Activated CD8-positive, alpha-beta memory T cell treated with anti-CD3 and anti-CD28 coated beads for 4 hours (primary cell): ENCODE data around the gene CNOT9.

Experiments used
- DNase-seq, 2 donors: peaks; one replicate each; pipeline ENCODE4 v3.0.0-alpha.2; 2020; ENCODE audit warnings: low read depth in 2 of 2

Gene CNOT9

DNA sequence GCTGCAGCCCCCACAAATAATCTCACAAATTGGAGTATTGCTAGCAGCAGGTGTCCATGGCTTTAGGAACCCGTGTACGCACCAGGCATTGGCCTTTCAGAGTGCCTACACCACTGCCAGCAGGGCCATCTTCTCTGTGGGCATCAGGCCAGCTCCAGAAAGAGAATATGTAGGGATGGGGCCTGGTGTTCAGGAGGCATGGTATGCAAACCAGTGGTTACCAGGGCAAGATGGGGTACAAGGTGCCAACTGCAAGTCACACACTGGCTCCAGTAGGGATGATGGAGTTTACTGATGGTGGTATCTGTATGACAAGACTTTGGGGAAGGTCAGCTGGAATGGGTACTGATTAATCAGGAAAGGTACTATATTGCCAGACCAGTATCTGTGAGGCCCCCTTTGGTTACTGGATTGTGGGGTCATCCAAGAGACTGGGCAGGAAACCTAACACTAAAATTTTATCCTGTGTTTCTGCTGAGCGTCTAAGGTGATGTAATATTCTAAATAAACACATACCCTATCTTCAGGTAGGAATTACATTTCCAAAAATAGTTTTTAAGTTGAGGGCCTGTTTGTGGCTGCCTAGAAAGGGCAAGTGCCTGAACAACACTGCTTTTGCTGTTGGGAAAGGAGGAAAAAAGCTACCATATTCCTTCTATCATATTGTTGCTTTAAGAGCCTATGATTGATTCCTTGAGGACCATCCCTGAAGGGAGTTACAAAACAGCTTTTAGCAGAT is 9.0 kb downstream of the CNOT9 start:
- no peak for DNase-seq

DNA sequence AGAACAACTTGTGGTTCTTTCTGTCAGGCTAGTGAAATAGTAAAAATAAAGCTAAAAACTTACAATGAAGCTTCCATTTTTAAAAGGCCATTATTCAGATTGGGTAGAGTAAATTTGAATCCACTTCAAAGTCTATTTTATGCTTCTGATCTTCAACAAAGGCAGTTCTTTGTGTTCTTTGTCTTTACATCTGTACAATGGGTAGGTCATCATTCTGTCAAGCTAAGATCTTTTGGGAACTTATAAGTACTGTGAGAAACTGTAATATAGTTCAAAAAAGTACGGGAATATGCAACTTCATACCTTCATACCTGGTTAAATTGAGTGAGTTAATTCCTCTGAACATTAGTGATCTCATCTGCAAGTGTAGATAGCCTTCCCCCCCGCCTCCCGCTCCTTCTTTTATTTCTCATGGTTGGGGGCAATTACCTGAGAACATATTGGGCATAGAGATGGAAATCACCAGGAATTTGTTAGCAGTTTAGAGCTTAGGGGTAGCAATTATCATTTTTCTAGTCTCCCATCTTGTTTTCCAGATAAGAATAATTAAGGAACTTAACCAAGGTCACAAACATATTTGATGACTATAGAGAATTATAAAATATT is 9.7 kb downstream of the CNOT9 start:
- DNase-seq: no peak

DNA sequence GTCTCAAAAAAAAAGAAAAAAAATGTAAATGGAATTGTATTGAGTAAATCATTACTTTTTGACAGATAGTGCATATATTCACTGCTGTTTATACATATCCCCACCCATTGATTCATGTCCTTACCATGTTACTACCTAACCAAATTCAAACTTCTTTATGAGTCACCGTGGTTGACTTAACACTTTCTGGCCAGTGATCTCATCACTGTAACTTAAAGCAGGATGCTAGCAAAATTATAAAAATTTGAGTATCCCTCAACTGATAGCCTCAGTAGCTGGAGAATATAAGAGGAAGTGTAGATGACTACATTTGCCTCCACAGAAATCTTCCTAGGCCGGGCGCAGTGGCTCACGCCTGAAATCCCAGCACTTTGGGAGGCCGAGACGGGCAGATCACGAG is 13.4 kb downstream of the CNOT9 start:
- DNase-seq: no peak

DNA sequence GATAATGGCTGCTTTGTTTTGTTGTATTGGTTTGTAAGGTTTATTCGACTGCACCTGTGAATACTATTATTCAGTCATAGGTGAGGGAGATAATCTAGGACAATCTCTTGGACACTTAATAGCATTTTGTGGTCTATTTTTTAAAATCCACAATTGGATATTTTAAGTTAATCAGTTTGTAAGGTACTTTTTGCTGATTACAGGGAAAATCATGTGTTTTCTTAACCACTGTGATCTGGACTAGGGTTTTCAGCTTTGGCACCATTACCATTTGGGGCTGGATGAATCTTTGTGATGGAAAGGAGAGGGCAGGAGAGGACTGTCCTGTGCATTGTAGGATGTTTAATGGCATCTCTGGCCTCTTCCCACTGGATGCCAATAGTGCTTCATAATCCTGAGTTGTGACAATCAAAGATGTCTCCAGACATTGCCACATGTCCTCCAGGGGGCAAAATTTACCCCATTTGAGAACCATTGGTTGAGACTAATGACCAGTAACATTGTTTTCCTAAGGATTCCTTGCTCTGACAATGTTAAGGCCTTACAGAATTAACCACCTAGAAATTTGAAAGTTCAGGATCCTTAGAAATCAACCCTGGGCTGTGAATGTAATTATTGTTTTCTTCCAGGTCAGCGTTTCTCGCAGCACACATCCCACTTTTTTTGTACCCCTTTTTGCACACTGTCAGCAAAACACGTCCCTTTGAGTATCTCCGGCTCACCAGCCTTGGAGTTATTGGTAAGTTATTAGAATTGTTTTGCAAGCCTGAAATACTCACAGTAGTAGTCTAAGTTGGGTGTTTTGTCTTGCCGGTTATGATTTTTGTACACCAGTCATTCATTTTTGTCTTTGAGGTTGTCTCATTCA is 15.6 kb downstream of the CNOT9 start:
- no peak for DNase-seq

DNA sequence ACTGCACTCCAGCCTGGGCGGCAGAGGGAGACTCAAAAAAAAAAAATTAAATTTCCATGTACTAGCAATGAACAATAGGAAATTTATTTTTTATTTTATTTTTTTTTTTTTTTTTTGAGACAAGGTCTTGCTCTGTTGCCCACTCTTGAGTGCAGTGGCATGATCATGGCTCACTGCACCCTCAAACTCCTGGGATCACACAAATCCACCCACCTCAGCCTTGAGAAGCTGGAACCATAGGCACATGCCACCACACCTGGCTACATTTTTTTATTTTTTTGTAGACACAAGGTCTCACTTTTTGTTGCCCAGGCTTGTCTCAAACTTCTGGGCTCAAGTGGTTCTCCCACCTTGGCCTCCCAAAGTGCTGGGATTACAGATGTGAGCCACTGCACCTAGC is 16.9 kb downstream of the CNOT9 start:
- no peak for DNase-seq

- DNase-seq: no peak
Observed at GRCh38 chr2:218605432-218605831, 36.8 kb downstream of the CNOT9 start.

DNA sequence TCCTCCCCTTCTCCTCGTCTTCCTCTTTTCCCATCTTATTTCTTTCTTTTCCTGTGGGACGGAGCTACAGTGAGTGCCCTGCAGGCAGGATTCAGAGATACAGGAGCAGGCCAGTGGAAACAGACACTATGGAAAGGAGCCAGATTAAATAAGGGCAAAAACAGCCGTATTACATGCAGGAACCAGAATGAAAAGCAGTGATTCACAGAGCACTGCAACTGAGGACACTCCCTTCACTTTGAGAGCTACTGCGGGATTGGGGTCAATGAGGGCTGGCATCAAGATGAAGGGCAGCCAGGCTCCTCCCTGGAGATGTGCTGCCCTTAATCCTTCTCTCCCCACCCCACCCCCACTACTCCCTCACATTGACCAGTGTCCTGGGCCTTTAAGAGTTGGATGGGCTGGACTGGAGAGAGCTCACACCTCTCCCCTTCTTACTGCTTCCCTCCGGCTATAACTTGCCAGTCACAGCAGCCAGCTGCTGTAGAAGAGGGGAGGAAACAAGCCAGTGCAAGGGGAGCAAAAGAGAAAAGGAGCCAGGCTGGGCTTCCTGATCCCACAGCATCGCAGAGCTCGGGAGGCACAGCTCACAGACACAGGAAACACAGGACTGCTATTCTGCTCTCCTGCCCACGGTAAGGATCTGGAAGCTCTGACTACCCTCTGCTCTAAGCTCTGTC is 38.9 kb downstream of the CNOT9 start, which contains the start of gene PLCD4:
TSS of gene PLCD4 (plus strand) at position 464 of the 680 bp plus-strand sequence. CDS start 7,841 bp downstream, outside the sequence.
- no peak for DNase-seq

DNA sequence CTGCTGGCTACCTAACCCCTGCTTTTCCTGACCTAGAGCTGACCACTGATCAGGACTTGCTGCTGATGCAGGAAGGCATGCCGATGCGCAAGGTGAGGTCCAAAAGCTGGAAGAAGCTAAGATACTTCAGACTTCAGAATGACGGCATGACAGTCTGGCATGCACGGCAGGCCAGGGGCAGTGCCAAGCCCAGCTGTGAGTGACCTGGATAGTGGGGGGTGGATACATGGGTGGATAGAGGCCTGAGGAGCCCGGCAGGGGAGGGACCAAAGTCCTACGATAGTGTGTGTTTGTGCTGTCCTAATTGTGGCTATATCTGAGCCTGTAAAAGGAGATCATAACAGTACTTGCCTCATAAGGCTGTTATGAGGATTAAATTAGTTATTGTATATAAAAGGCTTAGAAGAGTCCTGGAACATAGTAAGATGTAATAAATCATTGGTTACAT is 47.3 kb downstream of the CNOT9 start:
- no peak for DNase-seq

DNA sequence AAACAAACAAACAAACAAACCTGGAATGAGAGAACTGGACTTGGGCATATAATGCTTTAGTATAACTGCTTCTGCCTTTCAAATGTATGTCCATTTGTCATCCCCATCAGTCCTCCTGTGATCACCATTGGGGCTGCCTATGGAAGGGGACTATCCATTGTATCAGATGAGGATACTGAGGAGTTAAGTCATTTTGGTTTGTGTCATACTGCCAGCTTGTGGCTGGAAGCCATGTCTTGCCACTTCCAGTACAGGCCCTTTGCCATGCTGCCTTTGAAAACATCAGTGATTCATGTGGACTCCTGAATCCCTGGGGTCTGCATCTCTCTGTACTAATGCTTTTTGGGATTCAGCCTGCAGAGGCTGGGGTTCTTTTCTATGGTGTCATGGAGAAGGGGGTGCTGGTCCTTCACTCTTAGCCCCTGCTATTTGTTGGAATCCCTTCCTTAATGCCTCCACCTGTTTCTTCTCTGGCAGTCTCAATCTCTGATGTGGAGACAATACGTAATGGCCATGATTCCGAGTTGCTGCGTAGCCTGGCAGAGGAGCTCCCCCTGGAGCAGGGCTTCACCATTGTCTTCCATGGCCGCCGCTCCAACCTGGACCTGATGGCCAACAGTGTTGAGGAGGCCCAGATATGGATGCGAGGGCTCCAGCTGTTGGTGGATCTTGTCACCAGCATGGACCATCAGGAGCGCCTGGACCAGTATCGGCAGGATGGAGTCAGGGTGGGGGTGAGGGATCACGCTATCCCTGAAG is 49.6 kb downstream of the CNOT9 start:
- DNase-seq: no peak

GRCh38 chr2:218621007-218621406 is 52.4 kb downstream of the CNOT9 start:
- no peak for DNase-seq

DNA sequence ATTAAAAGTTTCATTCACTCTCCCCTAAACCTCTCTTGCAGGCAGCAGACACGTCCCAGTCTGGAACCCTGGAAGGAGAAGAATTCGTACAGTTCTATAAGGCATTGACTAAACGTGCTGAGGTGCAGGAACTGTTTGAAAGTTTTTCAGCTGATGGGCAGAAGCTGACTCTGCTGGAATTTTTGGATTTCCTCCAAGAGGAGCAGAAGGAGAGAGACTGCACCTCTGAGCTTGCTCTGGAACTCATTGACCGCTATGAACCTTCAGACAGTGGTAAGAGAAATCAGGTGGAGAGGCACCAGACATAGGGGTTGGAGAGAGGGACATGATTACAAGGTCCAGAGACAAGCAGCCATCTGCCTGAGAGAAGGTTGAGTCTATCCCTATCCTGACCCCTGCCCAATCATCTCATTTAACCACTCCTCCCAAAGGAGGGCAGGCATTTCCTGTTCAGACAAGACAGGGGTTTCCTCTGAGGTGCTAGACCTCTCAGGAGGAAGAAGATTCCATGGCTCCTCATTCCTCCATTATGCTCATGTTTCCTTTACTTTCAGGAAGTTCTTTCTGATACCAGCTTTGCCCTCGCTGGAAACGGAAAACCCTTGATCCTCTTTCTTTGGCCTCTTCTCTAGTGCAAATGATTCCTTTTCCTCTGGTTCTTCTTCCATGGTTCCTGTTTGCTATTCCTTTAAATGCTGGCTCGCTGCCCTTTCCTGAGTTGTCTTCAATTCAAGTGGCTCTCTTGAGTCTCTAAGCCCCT is 54.1 kb downstream of the CNOT9 start:
- DNase-seq: no peak

- DNase-seq: no peak
Observed at GRCh38 chr2:218623366-218623705, 54.7 kb downstream of the CNOT9 start.

- DNase-seq: no peak
Observed at GRCh38 chr2:218626369-218626768, 57.7 kb downstream of the CNOT9 start.

- no peak for DNase-seq
Observed at GRCh38 chr2:218627939-218628338, 59.3 kb downstream of the CNOT9 start.

- DNase-seq: no peak
Observed at GRCh38 chr2:218631837-218632236, 63.2 kb downstream of the CNOT9 start.

- no peak for DNase-seq
Observed at GRCh38 chr2:218635719-218636118, 67.1 kb downstream of the CNOT9 start.

DNA sequence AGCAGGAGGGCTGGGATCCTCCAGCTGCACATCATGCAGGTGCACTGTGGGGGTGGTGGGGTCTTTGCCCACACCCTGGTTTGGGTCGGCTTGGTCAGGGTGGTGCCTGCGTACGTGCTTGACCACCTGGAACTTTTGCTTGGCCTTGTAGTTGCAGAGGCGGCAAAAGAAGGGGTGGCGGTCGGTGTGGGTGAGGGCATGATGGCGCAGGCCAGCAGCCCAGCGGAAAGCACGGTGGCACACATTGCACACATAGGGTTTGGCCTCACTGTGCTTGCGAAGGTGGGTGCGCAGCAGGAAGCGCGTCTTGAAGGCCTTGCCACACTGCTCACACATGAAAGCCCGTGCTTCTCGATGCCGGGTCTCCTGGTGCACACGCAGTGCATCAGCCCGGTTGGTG is 69.7 kb downstream of the CNOT9 start:
- no peak for DNase-seq

GRCh38 chr2:218642121-218642656 is 73.5 kb downstream of the CNOT9 start:
- no peak for DNase-seq

DNA sequence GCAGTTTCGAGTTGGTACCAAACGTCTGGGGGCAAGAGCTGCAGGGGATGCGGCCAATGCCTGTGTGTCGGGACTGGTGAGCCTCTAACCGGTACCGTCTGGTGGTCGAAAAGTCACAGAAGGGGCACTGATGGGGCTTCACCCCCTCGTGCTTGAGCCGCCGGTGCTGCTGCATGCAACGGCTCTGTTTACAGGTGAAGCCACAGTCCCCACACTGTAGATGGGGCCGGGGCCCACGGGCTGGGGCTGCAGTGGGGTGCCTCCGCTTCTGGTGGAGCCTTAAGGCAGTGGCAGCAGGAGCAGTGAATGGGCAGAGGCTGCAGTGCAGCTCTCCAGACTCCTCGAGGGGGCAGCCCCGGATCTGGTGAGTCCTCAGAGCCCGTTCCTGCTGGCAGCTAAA is 74.1 kb downstream of the CNOT9 start:
- no peak for DNase-seq

DNA sequence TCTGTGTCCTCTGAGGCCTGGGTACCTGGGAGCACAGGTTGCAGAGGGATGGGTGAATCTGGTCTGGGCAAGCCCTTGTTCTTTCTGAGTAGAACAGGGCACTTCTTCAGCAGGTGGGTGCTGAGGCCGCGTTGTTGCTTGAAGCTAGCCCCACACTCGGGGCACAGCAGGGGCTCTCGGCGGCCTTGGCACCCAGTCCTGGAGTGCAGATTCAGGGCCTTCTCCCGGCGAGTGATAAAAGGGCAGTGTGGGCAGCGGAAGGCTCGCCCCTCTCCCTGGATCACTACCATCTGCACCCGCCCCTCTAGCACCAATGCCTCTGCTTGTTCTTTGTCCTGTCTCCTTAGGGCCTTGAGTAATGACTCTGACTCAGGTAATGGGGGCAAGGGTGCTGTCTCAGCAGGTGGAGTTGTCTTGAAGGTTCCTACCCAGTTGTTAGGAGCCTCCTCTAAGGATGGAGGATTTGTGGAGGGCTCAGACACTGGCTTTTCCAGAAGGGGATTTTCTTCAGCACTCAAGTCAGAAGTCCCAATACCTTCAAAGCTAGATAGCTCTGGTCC is 75.2 kb downstream of the CNOT9 start:
- DNase-seq: no peak
